ENCODE data around the gene FAM8A1. TPM values are rescaled to one million over a fixed set of nuclear protein-coding genes. Genes with fewer than 3 reads are reported as not detected.

FAM8A1 gene
- total RNA-seq, 4 donors from 2014 or later: 22.3 to 38.8 (median 28.7) TPM

Other genes starting within 250 kb of the FAM8A1 start
- gene CAP2, start 206.7 kb upstream of the FAM8A1 start, total RNA-seq: 1 to 10 TPM; 1.4 to 2.9 (median 2.2) TPM
- 10 to 100 TPM; 38.6 to 46.0 (median 42.5) TPM for gene NUP153, start 106.6 kb downstream of the FAM8A1 start, total RNA-seq

All from suprapubic skin (tissue), 4 donors.